Right lobe of liver (tissue), 4 donors: ENCODE measurements around the gene RALGPS1.

ENCODE experiments used
- CTCF ChIP-seq, 4 donors: fragments of 200-600 bp in 3 of 4; fragments of 450-650 bp in 1 of 4; IDR thresholded peaks; one replicate each; pipeline versions ENCODE4 v1.5.1 to v1.8.0; 2016 to 2022; ENCODE audit warnings: antibody characterized with exemption in 4 of 4, mild to moderate bottlenecking in 2 of 4
- POLR2A ChIP-seq: fragments of 450-650 bp; IDR thresholded peaks from one replicate; pipeline ENCODE4 v1.6.1; 2017; ENCODE audit warnings: antibody characterized with exemption, mild to moderate bottlenecking
- donor health status: DM: no; HTN: no; CAD: no.
- donor health status: DM: no; HTN: no; CAD: no.
- donor health status: DM: no; HTN: yes; CAD: no.

- TF ChIP-seq CTCF (IDR thresholded peaks at IDR 0.05) (no peak), POLR2A (no peak)
These were observed 121.4 kb downstream of the RALGPS1 start for GRCh38 chr9:127035948-127036347.
